Measurements from ENCODE around the gene PCDH17.

GRCh38 chr13:57612568-57612967 is 19.0 kb upstream of the PCDH17 start:
- TF ChIP-seq CTCF (IDR thresholded peaks at IDR 0.05; ENCODE audit: low read length) = no peak
- TF ChIP-seq EZH2 (IDR thresholded peaks at IDR 0.05; ENCODE audit: borderline replicate concordance, low read length) = no peak

Measured in OCI-LY1 (cell line).